Measurements from ENCODE around the gene RNF135. TPM values are rescaled to one million over a fixed set of nuclear protein-coding genes. Genes with fewer than 3 reads are reported as not detected.
"Not testable (repeated sequence)": the region's sequence is repeated elsewhere in the genome, so short reads cannot be mapped to it uniquely, and the experiment has no call there.

The RNF135 gene
- total RNA-seq, 1 donor from 2014 or later: 4.6 TPM

GRCh38 chr17:30969989-30970830 lies 629 bp upstream of the RNF135 start:
- peaks cover 24% of the 10 kb centered on the region for H3K4me1 ChIP-seq
- intact Hi-C loops (cut with micrococcal nuclease): no loop called here

DNA sequence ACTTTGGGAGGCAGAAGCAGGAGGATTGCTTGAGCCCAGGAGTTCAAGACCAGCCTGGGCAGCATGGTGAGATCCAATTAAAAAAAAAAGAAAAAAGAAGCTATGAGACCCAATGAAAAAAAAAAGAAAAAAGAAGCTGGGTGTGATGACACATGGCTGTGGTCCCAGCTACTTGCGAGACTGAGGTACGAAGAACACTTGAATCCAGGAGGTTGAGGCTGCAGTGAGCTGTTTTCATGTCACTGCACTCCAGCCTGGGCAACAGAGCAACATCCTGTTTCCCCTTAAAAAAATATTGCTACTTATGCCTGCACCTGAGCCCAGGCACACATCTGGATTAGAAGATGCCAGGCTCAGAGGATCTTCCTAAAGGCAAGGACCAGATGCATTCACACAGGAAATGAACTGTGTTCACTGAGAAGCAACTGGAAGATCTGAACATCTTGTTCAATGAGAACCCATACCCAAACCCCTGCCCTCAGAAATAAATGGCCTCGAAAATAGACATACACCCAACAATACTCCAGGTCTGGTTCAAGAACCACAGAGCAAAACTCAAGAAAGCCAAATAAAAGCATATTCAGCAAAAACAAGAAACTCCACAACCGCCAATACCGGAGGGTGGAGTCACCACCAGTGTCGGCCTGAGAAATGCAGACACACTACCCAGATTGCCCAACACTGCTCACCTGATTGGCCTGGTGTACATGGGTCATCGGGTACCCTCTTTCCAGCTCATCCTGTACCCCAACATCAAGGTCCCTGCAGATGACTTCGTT lies 4.4 kb downstream of the RNF135 start:
- no peak overlapping the region for H3K4me3 ChIP-seq
- no peak for TF ChIP-seq CTCF (IDR thresholded peaks at IDR 0.05; ENCODE audit: borderline replicate concordance)
- peaks cover 12% of the 10 kb centered on the region for H3K36me3 ChIP-seq
- no peaks in the 10 kb centered on the region for H3K9me3 ChIP-seq (replicated peaks)
- intact Hi-C loops (cut with micrococcal nuclease): no loop called here
- peaks cover 18% of the 10 kb centered on the region for H3K4me1 ChIP-seq
- no peak overlapping the region for H3K27ac ChIP-seq (replicated peaks)
- no peaks in the 10 kb centered on the region for H3K27me3 ChIP-seq (ENCODE audit: low read depth)
- DNase-seq: no peak

More at GRCh38 chr17:30969989-30970830, 629 bp upstream of the RNF135 start:
- Histone ChIP-seq H3K9me3 (replicated peaks) (no peaks in the 10 kb centered on the region), H3K4me3 (peak overlapping the region; percentile 82), H3K27me3 (ENCODE audit: low read depth) (no peaks in the 10 kb centered on the region), H3K36me3 (peaks cover 2% of the 10 kb centered on the region), H3K27ac (replicated peaks) (peak overlapping the region; percentile 95)
- DNase-seq: no peak
- no peak for TF ChIP-seq CTCF (IDR thresholded peaks at IDR 0.05; ENCODE audit: borderline replicate concordance)

GRCh38 chr17:30979919-30980318 lies 9.1 kb downstream of the RNF135 start:
- DNase-seq; H3K27me3 ChIP-seq (ENCODE audit: low read depth); H3K27ac ChIP-seq (replicated peaks); H3K4me3 ChIP-seq; intact Hi-C loops (cut with micrococcal nuclease); H3K9me3 ChIP-seq (replicated peaks); H3K4me1 ChIP-seq: not testable (repeated sequence)
- H3K36me3 ChIP-seq: peaks cover 13% of the 10 kb centered on the region

- no peak for DNase-seq
- Histone ChIP-seq H3K4me1 (no peaks in the 10 kb centered on the region), H3K4me3 (no peak overlapping the region), H3K27ac (replicated peaks) (no peak overlapping the region), H3K27me3 (ENCODE audit: low read depth) (no peaks in the 10 kb centered on the region), H3K9me3 (replicated peaks) (no peaks in the 10 kb centered on the region), H3K36me3 (peaks cover 21% of the 10 kb centered on the region)
- intact Hi-C loops (cut with micrococcal nuclease): no loop called here
- no peak for TF ChIP-seq CTCF (IDR thresholded peaks at IDR 0.05; ENCODE audit: borderline replicate concordance)
Measured at GRCh38 chr17:30981531-30982519, 11.0 kb downstream of the RNF135 start.

DNA sequence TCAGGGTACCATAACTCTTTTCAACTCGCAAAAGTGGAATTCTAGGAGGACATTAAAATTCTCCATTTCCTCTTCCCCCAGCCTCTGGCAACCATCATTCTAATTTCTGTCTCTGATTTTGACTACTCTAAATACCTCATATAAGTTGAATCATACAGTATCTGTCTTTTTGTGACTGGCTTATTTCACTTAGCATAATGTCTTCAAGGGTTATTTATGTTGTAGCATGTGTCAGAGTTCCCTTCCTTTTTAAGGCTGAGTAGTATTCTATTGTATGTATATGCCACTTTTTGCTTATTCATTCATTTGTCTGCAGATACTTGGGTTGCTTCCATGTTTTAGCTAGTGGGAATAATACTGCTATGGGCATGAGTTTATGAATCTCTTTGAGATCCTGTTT lies 12.0 kb downstream of the RNF135 start:
- intact Hi-C loops (cut with micrococcal nuclease): no loop called here
- no peak for DNase-seq
- H3K27ac ChIP-seq (replicated peaks): no peak overlapping the region

More for the DNA sequence above, 12.0 kb downstream of the RNF135 start:
- Histone ChIP-seq H3K4me1 (no peaks in the 10 kb centered on the region), H3K27me3 (ENCODE audit: low read depth) (no peaks in the 10 kb centered on the region), H3K36me3 (peaks cover 22% of the 10 kb centered on the region), H3K4me3 (no peak overlapping the region), H3K9me3 (replicated peaks) (no peaks in the 10 kb centered on the region)
- TF ChIP-seq CTCF (IDR thresholded peaks at IDR 0.05; ENCODE audit: borderline replicate concordance): no peak
